LNCaP clone FGC (cell line): ENCODE measurements around the gene FN3K.

Experiments used
- DNase-seq: peaks from one replicate; pipeline ENCODE4 v3.0.0-alpha.2; 2011; ENCODE audit warnings: low read depth
- H3K4me3 ChIP-seq: 2 replicates; pipeline ENCODE4 v1.5.1; 2011; ENCODE audit warnings: mild to moderate bottlenecking, low read depth, low read length, control low read depth
- TF ChIP-seq, protein P1 (sequence below): IDR thresholded peaks from 2 replicates; pipeline ENCODE4 v1.5.1; 2012; ENCODE audit warnings: mild to moderate bottlenecking; ENCODE audit not compliant: control insufficient read depth, insufficient read depth; ENCODE audit errors: extremely low read depth

FN3K gene

DNA sequence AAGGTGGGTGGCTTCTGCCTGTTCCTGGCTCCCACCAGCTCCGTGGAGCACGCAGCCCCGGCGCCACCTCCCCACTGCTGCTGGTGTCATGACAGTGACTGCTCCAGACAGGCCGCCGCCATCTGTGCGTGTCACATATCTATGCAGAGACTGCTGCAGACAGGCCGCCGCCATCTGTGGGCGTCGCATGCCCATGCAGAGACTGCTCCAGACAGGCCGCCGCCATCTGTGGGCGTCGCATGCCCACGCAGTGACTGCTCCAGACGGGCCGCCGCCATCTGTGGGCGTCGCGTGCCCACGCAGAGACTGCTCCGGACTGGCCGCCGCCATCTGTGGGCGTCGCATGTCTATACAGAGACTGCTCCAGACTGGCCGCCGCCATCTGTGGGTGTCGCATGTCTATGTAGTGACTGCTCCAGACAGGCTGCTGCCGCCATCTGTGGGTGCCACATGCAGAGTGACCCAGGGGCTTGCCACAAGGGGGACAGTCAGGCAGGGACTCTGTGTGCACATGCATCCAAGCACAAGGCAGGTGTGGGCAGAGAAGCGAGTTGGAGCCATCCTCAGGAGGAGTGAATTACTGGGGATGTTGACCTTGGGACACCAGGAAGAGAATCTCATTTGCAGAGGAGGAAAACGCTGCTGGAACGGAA lies 22.2 kb upstream of the FN3K start:
- TF ChIP-seq, protein P1, sequence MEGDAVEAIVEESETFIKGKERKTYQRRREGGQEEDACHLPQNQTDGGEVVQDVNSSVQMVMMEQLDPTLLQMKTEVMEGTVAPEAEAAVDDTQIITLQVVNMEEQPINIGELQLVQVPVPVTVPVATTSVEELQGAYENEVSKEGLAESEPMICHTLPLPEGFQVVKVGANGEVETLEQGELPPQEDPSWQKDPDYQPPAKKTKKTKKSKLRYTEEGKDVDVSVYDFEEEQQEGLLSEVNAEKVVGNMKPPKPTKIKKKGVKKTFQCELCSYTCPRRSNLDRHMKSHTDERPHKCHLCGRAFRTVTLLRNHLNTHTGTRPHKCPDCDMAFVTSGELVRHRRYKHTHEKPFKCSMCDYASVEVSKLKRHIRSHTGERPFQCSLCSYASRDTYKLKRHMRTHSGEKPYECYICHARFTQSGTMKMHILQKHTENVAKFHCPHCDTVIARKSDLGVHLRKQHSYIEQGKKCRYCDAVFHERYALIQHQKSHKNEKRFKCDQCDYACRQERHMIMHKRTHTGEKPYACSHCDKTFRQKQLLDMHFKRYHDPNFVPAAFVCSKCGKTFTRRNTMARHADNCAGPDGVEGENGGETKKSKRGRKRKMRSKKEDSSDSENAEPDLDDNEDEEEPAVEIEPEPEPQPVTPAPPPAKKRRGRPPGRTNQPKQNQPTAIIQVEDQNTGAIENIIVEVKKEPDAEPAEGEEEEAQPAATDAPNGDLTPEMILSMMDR, result no peak
- H3K4me3 ChIP-seq, result no peak overlapping the region
- DNase-seq, result no peak

DNA sequence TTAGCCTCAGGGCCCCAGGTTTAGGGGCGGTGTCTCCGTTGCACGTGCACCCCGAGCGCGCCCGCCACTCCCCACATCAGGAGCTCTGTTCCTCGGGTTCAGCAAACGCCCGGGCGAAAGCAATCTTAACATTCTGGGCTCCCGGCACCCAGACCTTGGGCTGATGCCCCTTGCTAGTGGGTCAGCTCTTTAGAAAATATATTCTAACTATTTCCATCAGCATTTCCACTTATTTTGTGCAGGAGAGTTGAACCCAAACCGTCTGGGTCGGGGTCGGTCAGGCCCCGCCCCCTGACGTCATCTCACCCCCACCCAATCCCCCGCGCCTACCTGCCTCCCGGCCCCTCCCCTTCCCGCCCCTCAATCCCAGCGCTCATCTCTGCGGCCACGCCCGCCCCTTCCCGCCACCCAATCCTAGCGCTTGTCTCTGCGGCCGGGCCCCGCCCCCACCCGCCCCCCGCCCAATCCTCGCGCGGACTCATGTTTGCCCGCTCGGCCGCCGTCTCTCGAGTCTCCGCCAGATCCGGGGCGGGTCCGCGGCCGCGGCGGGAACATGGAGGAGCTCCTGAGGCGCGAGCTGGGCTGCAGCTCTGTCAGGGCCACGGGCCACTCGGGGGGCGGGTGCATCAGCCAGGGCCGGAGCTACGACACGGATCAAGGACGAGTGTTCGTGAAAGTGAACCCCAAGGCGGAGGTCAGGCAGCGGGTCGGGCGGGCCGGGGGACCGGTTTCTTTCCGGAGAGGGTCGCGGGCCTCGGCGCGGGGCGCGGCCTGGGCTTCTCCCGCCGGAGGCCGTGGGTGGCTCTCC lies 19.0 kb upstream of the FN3K start, which contains the start of gene FN3KRP:
TSS of gene FN3KRP (plus strand) at position 504 of the 808 bp plus-strand sequence. CDS start at position 554, 50 bp downstream.
- TF ChIP-seq, protein P1, result no peak
- peak within 1 kb of the TSS; percentile 76 for H3K4me3 ChIP-seq
- peak; percentile 73 for DNase-seq

DNA sequence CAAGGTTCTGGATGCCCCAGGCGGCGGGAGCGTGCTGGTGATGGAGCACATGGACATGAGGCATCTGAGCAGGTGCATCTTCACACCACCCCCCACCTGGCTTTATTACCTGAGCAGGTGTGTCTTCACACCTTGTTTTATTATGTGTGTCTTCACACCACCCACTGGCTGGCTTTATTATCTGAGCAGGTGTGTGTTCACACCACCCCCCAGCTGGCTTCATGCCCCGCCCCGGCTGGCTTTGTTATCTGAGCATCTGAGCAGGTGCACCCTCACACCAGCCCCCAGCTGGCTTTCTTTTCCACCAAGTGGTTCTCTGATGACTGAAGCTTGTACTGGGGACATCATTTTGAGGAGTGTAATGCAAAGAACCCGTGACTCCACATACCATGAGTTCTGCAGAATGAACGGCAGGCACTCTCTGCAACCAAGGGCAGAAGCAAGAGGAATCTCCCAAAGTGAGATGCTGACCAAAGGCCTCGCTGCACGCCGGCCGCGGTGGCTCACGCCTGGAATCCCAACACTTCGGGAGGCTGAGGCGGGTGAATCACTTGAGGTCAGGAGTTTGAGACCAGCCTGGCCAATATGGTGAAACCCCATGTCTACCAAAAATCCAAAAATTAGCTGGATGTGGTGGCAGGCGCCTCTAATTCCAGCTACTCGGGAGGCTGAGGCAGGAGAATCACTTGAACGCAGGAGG lies 16.3 kb upstream of the FN3K start:
- TF ChIP-seq, protein P1, result no peak
- no peak for DNase-seq
- H3K4me3 ChIP-seq, result no peak overlapping the region

DNA sequence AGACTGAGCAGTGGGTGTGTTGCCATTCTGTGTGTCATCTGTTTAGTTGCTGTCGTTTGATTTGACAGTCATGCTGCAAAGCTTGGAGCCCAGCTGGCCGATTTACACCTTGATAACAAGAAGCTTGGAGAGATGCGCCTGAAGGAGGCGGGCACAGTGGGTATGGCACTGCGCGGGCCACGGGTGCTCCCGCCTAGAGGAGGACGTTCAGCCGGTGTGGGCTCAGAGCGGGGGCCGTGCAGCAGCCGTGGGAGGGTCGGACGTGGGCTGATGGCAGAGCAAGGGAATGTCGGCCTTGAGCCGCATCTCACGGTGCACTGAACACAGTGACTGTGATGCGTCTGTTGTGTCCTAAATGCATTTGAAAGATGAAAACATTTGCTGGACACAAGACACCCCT lies 15.2 kb upstream of the FN3K start:
- no peak for DNase-seq
- no peak overlapping the region for H3K4me3 ChIP-seq
- TF ChIP-seq, protein P1, result no peak

DNA sequence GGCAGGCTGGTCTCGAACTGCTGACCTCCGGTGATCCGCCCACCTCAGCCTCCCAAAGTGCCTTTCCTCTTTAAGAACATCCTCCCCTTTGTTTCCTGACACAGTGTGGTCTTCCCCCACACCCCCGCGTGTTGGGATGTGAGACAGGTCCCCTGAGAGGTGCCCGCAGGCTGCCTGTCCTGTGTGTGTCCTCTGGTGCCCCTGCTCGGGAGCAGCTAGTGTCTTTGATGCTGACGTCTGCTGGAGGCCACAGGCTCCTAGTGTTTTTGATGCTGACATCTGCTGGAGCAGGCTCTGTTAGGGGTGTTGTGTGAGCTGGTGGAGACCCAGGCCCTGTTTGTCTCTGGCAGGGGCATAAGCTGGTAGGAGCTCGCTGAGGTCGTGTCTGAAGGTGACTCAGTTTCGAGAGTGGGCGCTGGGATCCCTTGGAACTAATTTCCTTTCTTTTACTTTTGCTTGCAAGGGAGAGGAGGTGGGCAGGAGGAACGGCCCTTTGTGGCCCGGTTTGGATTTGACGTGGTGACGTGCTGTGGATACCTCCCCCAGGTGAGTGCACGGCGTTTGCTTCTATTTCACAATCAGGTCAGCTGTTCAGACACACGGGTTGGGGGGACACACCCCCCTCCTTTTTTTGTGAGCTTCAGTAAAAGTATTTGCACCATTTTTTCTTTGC lies 12.9 kb upstream of the FN3K start:
- DNase-seq, result no peak
- no peak overlapping the region for H3K4me3 ChIP-seq
- TF ChIP-seq, protein P1, result no peak

DNA sequence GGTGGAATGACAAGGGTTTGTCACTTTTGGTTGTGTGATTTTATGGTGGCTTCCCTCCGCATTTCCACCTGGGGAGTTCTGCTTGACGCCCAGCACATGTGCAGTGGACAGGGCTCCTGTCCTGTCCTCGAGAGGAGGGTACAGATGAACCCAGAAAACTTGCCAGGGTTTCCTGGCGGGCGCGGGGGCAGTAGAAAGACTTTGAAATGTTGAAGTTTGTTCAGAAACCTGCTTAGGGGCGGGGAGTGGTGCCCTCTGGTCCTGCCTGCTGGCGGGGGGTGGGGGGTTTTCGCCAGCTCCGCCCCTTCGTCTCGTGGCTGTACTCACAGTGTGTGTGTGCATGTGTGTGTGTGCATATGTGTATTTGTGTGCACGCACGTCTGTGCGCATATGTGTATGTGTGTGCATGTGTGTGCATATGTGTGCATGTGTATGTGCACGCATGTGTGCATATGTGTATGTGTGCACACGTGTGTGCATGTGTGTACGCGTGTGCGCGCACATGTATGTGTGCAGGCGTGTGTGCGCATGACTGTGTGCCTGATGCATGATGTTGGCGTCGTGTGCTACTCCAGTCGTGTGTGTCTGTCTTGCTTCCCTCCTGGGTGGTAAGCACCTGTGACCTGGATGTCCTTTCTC lies 12.1 kb upstream of the FN3K start:
- H3K4me3 ChIP-seq, result no peak overlapping the region
- TF ChIP-seq, protein P1, result no peak
- no peak for DNase-seq
